Transverse colon (tissue), 4 donors: ENCODE data around the gene NEK8. TPM values are rescaled to one million over a fixed set of nuclear protein-coding genes. Genes with fewer than 3 reads are reported as not detected.
A peak's percentile ranks its signal among the peaks of the same experiment; 100 is the strongest.
"Not testable (repeated sequence)": the region's sequence is repeated elsewhere in the genome, so short reads cannot be mapped to it uniquely, and the experiment has no call there.

Source experiments
- DNase-seq: peaks from one replicate; pipeline ENCODE4 v3.0.0-alpha.2; 2019
- H3K27ac ChIP-seq, 4 donors: fragments of 200-600 bp; sonication (generic); 2 replicates each; pipeline ENCODE4 v1.5.1; 2016 to 2018; ENCODE audit warnings: inconsistent platforms in 4 of 4
- H3K27me3 ChIP-seq: fragments of 200-600 bp; sonication (generic); 2 replicates; pipeline ENCODE4 v1.5.1; 2017; ENCODE audit warnings: inconsistent platforms
- H3K36me3 ChIP-seq, 4 donors: fragments of 200-600 bp; sonication (generic); 2 replicates each; pipeline ENCODE4 v1.5.1; 2017 to 2019; ENCODE audit warnings: inconsistent platforms in 4 of 4
- H3K4me1 ChIP-seq, 4 donors: fragments of 200-600 bp; sonication (generic); 2 replicates each; pipeline ENCODE4 v1.5.1; 2017 to 2020; ENCODE audit warnings: inconsistent platforms in 4 of 4
- H3K4me3 ChIP-seq, 4 donors: fragments of 200-600 bp; sonication (generic); 1 replicate in 1 of 4; 2 replicates in 3 of 4; pipeline versions ENCODE4 v1.5.1 to v1.6.1; 2017 to 2019; ENCODE audit warnings: inconsistent platforms in 4 of 4
- H3K9me3 ChIP-seq, 2 donors: fragments of 200-600 bp; sonication (generic); 2 replicates each; pipeline ENCODE4 v1.5.1; 2017 to 2019; ENCODE audit warnings: inconsistent platforms in 2 of 2
- CTCF ChIP-seq, 5 experiments: fragments of 200-600 bp in 3 of 5; fragments of 450-650 bp in 2 of 5; sonication (generic) in 3 of 5; IDR thresholded peaks; 1 replicate in 2 of 5; 2 replicates in 3 of 5; pipeline ENCODE4 v1.5.1; 2016 to 2017; ENCODE audit warnings: antibody characterized with exemption in 5 of 5, inconsistent platforms in 3 of 5, mild to moderate bottlenecking in 2 of 5, moderate library complexity in 1 of 5
- EP300 ChIP-seq: sonication (generic); formaldehyde crosslinking; IDR thresholded peaks from one replicate; pipeline ENCODE4 v1.6.1; 2017; ENCODE audit warnings: antibody characterized with exemption, low read depth
- POLR2A ChIP-seq: fragments of 450-650 bp; IDR thresholded peaks from one replicate; pipeline ENCODE4 v1.6.1; 2016; ENCODE audit warnings: antibody characterized with exemption, mild to moderate bottlenecking, moderate library complexity
- POLR2AphosphoS5 ChIP-seq, 3 donors: sonication (generic); formaldehyde crosslinking; IDR thresholded peaks; one replicate each; pipeline ENCODE4 v1.6.1; 2016; ENCODE audit warnings: antibody characterized with exemption in 3 of 3
- WGBS, 2 donors: methylation state at CpG; one replicate each; pipeline ENCODE4 v1.1.5; 2018; ENCODE audit warnings: low coverage in 1 of 2; 5-methylcytosine and 5-hydroxymethylcytosine counted together
- in situ Hi-C, 4 donors: fragments of 200-750 bp; cut with MboI; loops; one replicate each; pipeline versions ENCODE4 v1.15.0 to v1.15.1; 2017; ENCODE audit warnings: low sequenced_read_pairs in 3 of 4, low pct_ligation_motif_present in 1 of 4, low pct_unique_long_range_greater_than_20kb in 1 of 4
- intact Hi-C: fragments of 100-400 bp; cut with DNase I; formaldehyde crosslinking; loops from one replicate; pipeline ENCODE4 v1.15.1; 2023; ENCODE audit warnings: low total_unique reads
- total RNA-seq, 4 donors: library from RNA; depleted of rRNA; stranded (reverse); fragments of >200 nt; gene quantifications; one replicate each; pipeline ENCODE4 v1.1.0, GENCODE V29; 2016

NEK8 gene
- total RNA-seq, 4 donors from 2014 or later: 5.7 to 52.3 (median 8.3) TPM

- peak overlapping the region in 1 of 4 donors; percentile 91 for H3K27ac ChIP-seq
- intact Hi-C loops: loop anchor here (10.0 kb wide), 2 partner anchors 232 to 392 kb away; partner anchors contain the start of gene PHF12
- peaks cover 0 to 25% (median 9%) of the 10 kb centered on the region in 4 donors for H3K36me3 ChIP-seq
- no peak for DNase-seq
- no peaks in the 10 kb centered on the region for H3K9me3 ChIP-seq
- no peaks in the 10 kb centered on the region for H3K27me3 ChIP-seq
- peaks cover 40 to 76% (median 68%) of the 10 kb centered on the region in 4 donors for H3K4me1 ChIP-seq
- no peak overlapping the region for H3K4me3 ChIP-seq
- in situ Hi-C loops: no loop called here
- 57 to 69% methylated on average over 6 of the region's 6 CpGs for WGBS, 2 donors
- no peak for TF ChIP-seq POLR2A
- no peak for TF ChIP-seq EP300
- no peak for TF ChIP-seq CTCF (IDR thresholded peaks at IDR 0.05)
- no peak for TF ChIP-seq POLR2AphosphoS5 (IDR thresholded peaks at IDR 0.05)
These were observed 5.3 kb upstream of the NEK8 start for GRCh38 chr17:28723159-28723835.

GRCh38 chr17:28723836-28724499 is 4.6 kb upstream of the NEK8 start:
- Histone ChIP-seq H3K36me3 (peaks cover 0 to 25% (median 9%) of the 10 kb centered on the region in 4 donors), H3K27ac (peak overlapping the region in 1 of 4 donors; percentile 97), H3K4me1 (peaks cover 34 to 70% (median 62%) of the 10 kb centered on the region in 4 donors)
- intact Hi-C loops: loop anchor here (10.0 kb wide), 2 partner anchors 231 to 391 kb away; partner anchors contain the start of gene PHF12
- H3K27me3 ChIP-seq, in situ Hi-C loops, H3K4me3 ChIP-seq, DNase-seq, H3K9me3 ChIP-seq: not testable (repeated sequence)
- WGBS, 2 donors: 59 to 88% methylated on average over 1 to 4 of the region's 4 CpGs

- Histone ChIP-seq H3K9me3 (no peaks in the 10 kb centered on the region), H3K27me3 (no peaks in the 10 kb centered on the region), H3K4me1 (peaks cover 32 to 74% (median 64%) of the 10 kb centered on the region in 4 donors), H3K27ac (peak overlapping the region; percentile 97 to 98 (median 97)), H3K4me3 (no peak overlapping the region), H3K36me3 (peaks cover 0 to 25% (median 9%) of the 10 kb centered on the region in 4 donors)
- intact Hi-C loops: loop anchor here (10.0 kb wide), 2 partner anchors 230 to 390 kb away; partner anchors contain the start of gene PHF12
- no peak for DNase-seq
- TF ChIP-seq EP300: no peak
- TF ChIP-seq CTCF (IDR thresholded peaks at IDR 0.05): no peak
- no peak for TF ChIP-seq POLR2AphosphoS5 (IDR thresholded peaks at IDR 0.05)
- TF ChIP-seq POLR2A: no peak
- WGBS, 2 donors: 59 to 61% methylated on average over 9 to 10 of the region's 10 CpGs
- in situ Hi-C loops: no loop called here
These were observed 4.0 kb upstream of the NEK8 start for GRCh38 chr17:28724500-28725165.

- Histone ChIP-seq H3K4me3 (peak overlapping the region in 3 of 4 donors; percentile 60 to 77 (median 67)), H3K27ac (peak overlapping the region; percentile 97 to 98 (median 97)), H3K27me3 (no peaks in the 10 kb centered on the region), H3K36me3 (peaks cover 0 to 25% (median 9%) of the 10 kb centered on the region in 4 donors), H3K9me3 (no peaks in the 10 kb centered on the region), H3K4me1 (peaks cover 32 to 77% (median 66%) of the 10 kb centered on the region in 4 donors)
- in situ Hi-C loops: no loop called here
- no peak for DNase-seq
- TF ChIP-seq CTCF (IDR thresholded peaks at IDR 0.05): peak in 2 of 5 experiments; percentile 13 to 15
- TF ChIP-seq POLR2AphosphoS5 (IDR thresholded peaks at IDR 0.05): peak in 2 of 3 donors; percentile 35
- TF ChIP-seq EP300: no peak
- no peak for TF ChIP-seq POLR2A
- 18% methylated on average over 20 of the region's 20 CpGs; no CpG with 5 or more reads in 1 of the 2 donors for WGBS, 2 donors
- intact Hi-C loops: loop anchor here (10.0 kb wide), 2 partner anchors 230 to 390 kb away; partner anchors contain the start of gene PHF12
These were observed 3.4 kb upstream of the NEK8 start for GRCh38 chr17:28725166-28725659.
